AG04449 (cell line): ENCODE measurements around the gene SLC13A3.
A peak's percentile ranks its signal among the peaks of the same experiment; 100 is the strongest.

Experiments used
- CTCF ChIA-PET: fragments of 350-600 bp; formaldehyde crosslinking; extraction: SDS; loops from one replicate; lab custom pipeline; 2021; ENCODE audit warnings: antibody characterized with exemption; lab: Yijun Ruan, JAX
- POLR2A ChIA-PET: fragments of 400-600, 350-600 bp; formaldehyde crosslinking; extraction: SDS; loops from one replicate; lab custom pipeline; 2020; ENCODE audit warnings: antibody characterized with exemption, inconsistent platforms; lab: Yijun Ruan, JAX
- DNase-seq: peaks from one replicate; pipeline ENCODE4 v3.0.0-alpha.2; 2010; ENCODE audit warnings: low read depth, low spot score
- H3K4me3 ChIP-seq: 2 replicates; pipeline ENCODE4 v1.5.1; 2011; ENCODE audit warnings: low read depth, mild to moderate bottlenecking, control low read depth, low read length
- TF ChIP-seq, protein P1 (sequence below): IDR thresholded peaks from one replicate; pipeline ENCODE4 v1.5.1; 2011; ENCODE audit warnings: mild to moderate bottlenecking, moderate library complexity, low read length, control low read depth, inconsistent platforms; ENCODE audit not compliant: insufficient read depth; ENCODE audit errors: missing control alignments

SLC13A3 gene, protein sequence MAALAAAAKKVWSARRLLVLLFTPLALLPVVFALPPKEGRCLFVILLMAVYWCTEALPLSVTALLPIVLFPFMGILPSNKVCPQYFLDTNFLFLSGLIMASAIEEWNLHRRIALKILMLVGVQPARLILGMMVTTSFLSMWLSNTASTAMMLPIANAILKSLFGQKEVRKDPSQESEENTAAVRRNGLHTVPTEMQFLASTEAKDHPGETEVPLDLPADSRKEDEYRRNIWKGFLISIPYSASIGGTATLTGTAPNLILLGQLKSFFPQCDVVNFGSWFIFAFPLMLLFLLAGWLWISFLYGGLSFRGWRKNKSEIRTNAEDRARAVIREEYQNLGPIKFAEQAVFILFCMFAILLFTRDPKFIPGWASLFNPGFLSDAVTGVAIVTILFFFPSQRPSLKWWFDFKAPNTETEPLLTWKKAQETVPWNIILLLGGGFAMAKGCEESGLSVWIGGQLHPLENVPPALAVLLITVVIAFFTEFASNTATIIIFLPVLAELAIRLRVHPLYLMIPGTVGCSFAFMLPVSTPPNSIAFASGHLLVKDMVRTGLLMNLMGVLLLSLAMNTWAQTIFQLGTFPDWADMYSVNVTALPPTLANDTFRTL

DNA sequence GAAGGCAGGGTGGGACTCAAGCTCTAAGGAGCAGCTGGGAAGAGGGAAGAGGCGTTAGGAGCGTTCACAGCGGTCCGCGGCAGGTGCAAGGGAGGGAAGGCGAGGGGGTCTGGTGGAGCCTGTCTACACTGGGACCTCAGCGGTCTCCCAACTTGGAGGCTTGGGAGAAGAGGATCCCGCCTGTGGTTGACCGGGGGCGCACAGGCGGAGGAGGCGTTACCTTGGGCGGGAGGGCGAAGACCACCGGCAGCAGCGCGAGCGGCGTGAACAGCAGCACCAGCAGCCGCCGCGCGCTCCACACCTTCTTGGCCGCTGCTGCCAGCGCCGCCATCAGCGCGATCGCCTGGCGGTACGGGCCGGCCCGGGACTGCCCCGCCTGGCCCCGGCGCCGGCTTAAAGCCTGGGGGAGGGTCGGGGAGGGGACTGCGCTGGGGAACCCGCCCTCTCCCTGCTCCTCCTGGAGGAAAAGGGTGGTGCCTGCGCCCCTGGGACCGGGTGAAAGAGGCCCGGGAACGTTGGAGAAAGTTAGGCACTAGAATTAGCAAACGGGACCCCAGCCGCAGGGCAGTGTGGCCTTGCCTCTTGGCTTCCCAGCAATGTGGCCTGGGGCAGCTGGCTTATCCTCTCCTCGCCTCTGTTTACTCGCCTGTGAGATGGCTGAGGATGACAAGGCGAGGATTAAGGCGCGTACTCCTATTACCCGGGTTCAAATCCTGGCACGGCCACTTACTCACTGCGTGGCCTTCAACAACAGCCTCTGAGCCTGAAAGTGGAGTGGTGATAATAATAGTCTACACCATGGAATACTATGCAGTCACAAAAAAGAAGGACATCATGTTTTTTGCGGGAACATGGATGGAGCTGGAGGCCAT lies at the start of gene SLC13A3:
TSS of gene SLC13A3 (minus strand) at position 369 of the 872 bp plus-strand sequence. CDS start at position 331, 38 bp downstream.
- TF ChIP-seq, protein P1, sequence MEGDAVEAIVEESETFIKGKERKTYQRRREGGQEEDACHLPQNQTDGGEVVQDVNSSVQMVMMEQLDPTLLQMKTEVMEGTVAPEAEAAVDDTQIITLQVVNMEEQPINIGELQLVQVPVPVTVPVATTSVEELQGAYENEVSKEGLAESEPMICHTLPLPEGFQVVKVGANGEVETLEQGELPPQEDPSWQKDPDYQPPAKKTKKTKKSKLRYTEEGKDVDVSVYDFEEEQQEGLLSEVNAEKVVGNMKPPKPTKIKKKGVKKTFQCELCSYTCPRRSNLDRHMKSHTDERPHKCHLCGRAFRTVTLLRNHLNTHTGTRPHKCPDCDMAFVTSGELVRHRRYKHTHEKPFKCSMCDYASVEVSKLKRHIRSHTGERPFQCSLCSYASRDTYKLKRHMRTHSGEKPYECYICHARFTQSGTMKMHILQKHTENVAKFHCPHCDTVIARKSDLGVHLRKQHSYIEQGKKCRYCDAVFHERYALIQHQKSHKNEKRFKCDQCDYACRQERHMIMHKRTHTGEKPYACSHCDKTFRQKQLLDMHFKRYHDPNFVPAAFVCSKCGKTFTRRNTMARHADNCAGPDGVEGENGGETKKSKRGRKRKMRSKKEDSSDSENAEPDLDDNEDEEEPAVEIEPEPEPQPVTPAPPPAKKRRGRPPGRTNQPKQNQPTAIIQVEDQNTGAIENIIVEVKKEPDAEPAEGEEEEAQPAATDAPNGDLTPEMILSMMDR: no peak
- H3K4me3 ChIP-seq: no peak within 1 kb of the TSS
- POLR2A ChIA-PET: no interaction called here
- CTCF ChIA-PET: interaction anchor here (1.0 kb wide), 1 partner anchor 26 kb away, joined by 3 read pairs; no protein-coding TSS in a partner anchor
- DNase-seq: no peak

DNA sequence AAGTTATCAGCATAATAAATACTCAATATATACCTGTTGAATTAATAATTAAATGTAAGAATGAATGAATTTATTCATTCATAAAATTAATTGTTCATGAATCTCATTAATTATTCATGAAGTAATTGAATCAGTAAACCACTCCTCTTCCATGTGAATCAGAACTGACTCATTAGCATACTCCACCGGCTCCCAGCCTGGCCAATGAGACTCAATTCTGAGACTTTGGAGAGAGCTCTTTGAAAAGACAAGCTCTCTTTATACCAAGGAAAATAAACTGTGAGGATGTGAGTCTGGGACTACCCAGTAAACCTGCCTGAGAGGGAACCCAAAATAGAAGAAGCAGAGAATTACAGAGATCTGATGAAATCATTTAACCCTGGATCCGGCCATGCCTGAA lies 49.8 kb upstream of the SLC13A3 start:
- POLR2A ChIA-PET: no interaction called here
- DNase-seq: no peak
- TF ChIP-seq, protein P1: no peak
- CTCF ChIA-PET: interaction anchor here (1.0 to 2.8 kb wide), 4 partner anchors 9 to 181 kb away, joined by 3 to 21 read pairs (median 7); partner anchors contain the start of gene TP53RK
- no peak overlapping the region for H3K4me3 ChIP-seq

DNA sequence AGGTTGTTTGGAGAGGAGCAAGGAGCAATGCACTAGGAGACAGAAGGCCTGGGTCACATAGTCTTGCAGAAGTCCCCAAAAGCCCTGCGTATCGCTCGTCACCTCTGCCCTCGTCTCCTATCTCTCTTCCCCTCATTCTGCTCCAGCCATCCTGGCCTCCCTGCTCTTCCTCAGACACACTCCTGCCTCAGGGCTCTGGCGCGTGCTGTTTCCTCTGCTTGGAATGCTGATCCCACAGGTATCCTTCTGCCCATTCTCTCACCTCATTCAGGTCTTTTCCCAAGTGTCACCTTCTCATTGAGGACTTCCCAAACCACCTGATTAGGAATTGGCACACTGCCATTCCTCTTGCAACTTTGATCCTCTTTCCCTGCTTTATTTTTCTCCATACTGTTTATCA lies 49.2 kb upstream of the SLC13A3 start:
- no peak overlapping the region for H3K4me3 ChIP-seq
- ChIA-PET CTCF (interaction anchor here (1.0 to 2.8 kb wide), 4 partner anchors 8 to 12 kb away, joined by 3 to 21 read pairs (median 9); partner anchors contain the start of gene TP53RK), POLR2A (no interaction called here)
- no peak for DNase-seq
- TF ChIP-seq, protein P1: no peak

DNA sequence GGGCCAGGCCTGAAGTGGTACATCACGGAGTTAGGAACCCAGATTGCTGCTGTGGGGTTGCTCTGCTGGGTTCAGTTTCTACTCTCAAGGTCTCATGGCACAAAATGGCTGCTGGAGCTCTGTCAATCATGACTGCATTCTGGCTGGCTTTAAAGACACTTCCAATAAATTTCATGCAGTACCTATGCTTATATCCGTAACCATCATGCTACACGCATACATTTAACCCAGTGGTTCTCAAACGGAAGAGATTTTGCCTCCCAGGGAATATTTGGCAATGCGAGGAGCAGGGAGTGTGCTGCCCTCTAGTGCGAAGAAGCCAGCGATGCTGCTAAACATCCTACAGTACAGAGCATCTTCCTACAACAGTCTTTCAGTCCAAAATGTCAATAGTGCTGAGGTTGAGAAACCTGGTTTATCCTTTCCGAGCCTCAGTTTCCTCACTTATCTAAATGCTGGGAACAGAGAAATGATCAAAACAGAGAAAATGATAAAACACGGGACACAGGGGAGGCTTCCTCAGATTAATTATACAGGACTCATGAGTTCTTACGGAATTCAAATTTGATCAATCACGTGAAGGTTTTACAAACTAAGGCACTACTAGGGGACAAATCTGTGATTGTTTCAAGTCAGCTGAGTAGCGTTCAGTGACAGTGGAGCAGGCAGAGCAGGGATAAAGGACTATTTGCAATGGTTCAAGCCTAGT lies 48.5 kb upstream of the SLC13A3 start:
- ChIA-PET POLR2A (no interaction called here), CTCF (interaction anchor here (0.9 to 2.8 kb wide), 4 partner anchors 8 to 13 kb away, joined by 3 to 21 read pairs (median 9); partner anchors contain the start of gene TP53RK)
- no peak for DNase-seq
- TF ChIP-seq, protein P1: peak; percentile 73
- no peak overlapping the region for H3K4me3 ChIP-seq

DNA sequence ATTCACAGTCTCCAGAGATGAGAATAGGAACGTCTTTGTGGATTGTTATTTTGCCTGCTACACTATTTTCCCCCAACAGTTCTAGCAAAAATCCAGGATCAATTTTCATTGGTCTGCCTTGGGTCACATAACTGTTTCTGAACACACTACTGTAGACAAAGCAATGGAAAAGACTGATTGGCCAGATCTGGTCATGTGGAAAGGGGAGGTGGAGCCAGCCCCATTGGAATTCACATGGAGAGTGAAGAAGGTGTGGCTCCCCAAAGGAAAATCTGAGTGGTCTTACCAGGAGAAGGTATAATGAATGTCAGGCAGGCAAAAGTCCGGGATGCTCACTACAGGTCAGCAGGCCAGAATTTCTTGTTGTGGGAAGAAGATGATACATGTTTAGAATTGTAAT lies 47.5 kb upstream of the SLC13A3 start:
- no peak overlapping the region for H3K4me3 ChIP-seq
- TF ChIP-seq, protein P1: no peak
- DNase-seq: no peak
- POLR2A ChIA-PET: no interaction called here
- CTCF ChIA-PET: interaction anchor here (0.9 to 2.8 kb wide), 3 partner anchors 10 to 12 kb away, joined by 3 to 21 read pairs (median 10); partner anchors contain the start of gene TP53RK
